ENCODE measurements around the gene RNF167.

DNA sequence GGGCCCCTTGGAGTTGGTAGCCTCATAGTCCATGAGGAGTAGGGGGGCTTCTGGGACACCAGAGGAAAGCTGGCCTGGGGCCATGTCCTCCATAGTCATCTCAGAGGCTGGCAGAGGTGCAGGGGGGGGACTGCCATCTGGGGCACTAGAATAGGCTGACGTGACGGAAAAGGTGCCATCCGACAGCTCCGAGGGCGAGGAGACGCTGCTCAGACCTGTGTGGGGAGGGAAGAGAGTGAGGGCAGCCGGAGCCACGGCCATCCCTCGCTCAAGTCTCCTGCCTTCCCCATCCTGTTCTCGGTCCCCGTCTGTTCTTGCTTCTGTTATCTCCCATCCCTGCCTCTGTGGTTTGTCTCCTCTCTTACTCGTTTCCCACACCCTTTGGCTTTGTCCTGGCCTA, 32.3 kb downstream of the RNF167 start:
- TF ChIP-seq POLR2A (IDR thresholded peaks at IDR 0.05) = no peak
- TF ChIP-seq, protein P1, sequence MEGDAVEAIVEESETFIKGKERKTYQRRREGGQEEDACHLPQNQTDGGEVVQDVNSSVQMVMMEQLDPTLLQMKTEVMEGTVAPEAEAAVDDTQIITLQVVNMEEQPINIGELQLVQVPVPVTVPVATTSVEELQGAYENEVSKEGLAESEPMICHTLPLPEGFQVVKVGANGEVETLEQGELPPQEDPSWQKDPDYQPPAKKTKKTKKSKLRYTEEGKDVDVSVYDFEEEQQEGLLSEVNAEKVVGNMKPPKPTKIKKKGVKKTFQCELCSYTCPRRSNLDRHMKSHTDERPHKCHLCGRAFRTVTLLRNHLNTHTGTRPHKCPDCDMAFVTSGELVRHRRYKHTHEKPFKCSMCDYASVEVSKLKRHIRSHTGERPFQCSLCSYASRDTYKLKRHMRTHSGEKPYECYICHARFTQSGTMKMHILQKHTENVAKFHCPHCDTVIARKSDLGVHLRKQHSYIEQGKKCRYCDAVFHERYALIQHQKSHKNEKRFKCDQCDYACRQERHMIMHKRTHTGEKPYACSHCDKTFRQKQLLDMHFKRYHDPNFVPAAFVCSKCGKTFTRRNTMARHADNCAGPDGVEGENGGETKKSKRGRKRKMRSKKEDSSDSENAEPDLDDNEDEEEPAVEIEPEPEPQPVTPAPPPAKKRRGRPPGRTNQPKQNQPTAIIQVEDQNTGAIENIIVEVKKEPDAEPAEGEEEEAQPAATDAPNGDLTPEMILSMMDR (IDR thresholded peaks at IDR 0.05) = no peak

Measured in ovary (tissue), 3 donors.